Measurements from ENCODE around the gene GET3.
"Not testable (repeated sequence)": the region's sequence is repeated elsewhere in the genome, so short reads cannot be mapped to it uniquely, and the experiment has no call there.

The GET3 gene

GRCh38 chr19:12793290-12794195, 56.2 kb downstream of the GET3 start:
- peak; percentile 85 for DNase-seq

DNA sequence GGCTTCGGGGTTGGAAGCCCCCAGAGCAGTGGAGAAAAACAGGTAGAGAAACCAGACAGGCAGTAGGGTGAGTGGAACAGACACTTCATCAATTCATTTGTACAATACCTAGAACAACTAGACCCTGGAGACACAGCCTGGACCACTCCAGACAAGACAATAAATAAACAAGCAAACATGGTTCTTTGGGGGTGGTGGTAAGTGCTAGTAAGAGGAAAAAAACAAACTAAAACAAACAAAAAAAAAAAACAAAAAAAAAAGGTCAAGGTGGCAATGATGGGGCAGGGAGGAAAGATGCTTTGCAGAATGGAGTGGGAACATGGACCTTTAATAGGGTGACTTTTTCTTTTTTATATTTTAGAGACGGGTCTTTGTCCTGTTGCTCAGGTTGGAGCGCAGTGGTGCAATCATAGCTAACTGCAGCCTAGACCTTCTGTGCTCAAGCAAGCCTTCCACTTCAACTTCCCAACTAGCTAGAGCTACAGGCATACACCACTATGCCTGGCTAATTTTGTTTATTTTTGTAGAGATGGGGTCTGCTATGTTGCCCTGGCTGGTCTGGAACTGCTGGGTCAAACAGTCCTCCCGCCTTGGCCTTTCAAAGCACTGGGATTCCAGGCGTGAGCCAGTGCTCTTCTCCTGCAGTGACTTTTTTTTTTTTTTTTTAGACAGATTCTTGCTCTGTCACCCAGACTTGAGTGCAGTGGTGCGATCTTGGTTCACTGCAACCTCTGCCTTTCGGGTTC, 57.1 kb downstream of the GET3 start:
- DNase-seq, result no peak

GRCh38 chr19:12794971-12795381, 57.7 kb downstream of the GET3 start:
- DNase-seq, result no peak

GRCh38 chr19:12796146-12797071, 59.1 kb downstream of the GET3 start:
- DNase-seq, result peak; percentile 61

DNA sequence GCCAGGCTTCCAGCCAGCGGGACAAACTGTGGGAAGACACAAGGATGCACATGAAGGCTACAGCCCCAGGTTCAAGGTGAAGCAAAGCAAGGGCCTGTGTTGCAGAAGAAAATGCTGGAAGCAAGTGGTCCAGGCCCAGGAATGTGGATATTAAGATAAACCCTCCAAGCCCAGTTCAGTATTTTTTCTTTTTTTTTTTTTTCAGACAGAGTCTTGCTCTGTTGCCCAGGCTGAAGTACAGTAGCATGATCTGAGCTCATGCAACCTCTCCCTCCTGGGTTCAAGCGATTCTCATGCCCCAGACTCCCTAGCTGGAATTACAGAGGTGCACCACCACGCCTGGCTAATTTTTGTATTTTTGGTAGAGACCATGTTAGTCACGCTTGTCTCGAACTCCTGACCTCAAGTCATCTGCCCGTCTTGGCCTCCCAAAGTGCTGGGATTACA, 59.9 kb downstream of the GET3 start:
- no peak for DNase-seq

DNA sequence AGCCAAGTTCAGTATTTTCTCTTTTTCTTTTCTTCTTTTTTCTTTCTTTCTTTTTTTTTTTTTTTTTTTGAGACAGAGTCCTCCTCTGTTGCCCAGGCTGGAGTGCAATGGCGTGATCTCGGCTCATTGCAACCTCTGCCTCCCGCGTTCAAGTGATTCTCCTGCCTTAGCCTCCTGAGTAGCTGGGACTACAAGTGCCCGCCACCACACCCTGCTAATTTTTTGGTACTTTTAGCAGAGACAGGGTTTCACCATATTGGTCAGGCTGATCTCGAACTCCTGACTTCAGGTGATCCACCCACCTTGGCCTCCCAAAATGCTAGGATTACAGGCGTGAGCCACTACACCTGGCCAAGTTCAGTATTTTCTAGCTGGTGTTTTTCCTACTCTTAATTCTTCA, 60.3 kb downstream of the GET3 start:
- DNase-seq, result not testable (repeated sequence)
